Endothelial cell (in vitro differentiated cells): Measurements from ENCODE around the gene ARMC2. TPM values are rescaled to one million over a fixed set of nuclear protein-coding genes. Genes with fewer than 3 reads are reported as not detected.

Experiments used
- DNase-seq: peaks from one replicate; pipeline ENCODE4 v3.0.0; 2021; ENCODE audit warnings: low spot score
- H3K27ac Mint-ChIP-seq: one replicate; pipeline ENCODE4 v1.8.0; 2021; ENCODE audit warnings: mixed read lengths, inconsistent platforms; ENCODE audit not compliant: unreplicated experiment
- H3K27me3 Mint-ChIP-seq: one replicate; pipeline ENCODE4 v1.8.0; 2021; ENCODE audit warnings: mild to moderate bottlenecking, moderate library complexity, mixed read lengths, inconsistent platforms; ENCODE audit not compliant: unreplicated experiment
- H3K36me3 Mint-ChIP-seq: one replicate; pipeline ENCODE4 v1.8.0; 2021; ENCODE audit warnings: mild to moderate bottlenecking, low read depth, mixed read lengths, inconsistent platforms; ENCODE audit not compliant: unreplicated experiment
- H3K4me1 Mint-ChIP-seq: one replicate; pipeline ENCODE4 v1.8.0; 2021; ENCODE audit warnings: mild to moderate bottlenecking, mixed read lengths, inconsistent platforms; ENCODE audit not compliant: unreplicated experiment
- H3K4me3 Mint-ChIP-seq: one replicate; pipeline ENCODE4 v1.8.0; 2021; ENCODE audit warnings: mild to moderate bottlenecking, mixed read lengths, inconsistent platforms; ENCODE audit not compliant: unreplicated experiment
- H3K9me3 Mint-ChIP-seq: one replicate; pipeline ENCODE4 v1.8.0; 2021; ENCODE audit warnings: mixed read lengths, inconsistent platforms; ENCODE audit not compliant: unreplicated experiment
- total RNA-seq: library from RNA; stranded (reverse); fragmentation: NEBNext Ultra II Directional; extraction: Animal tissue kit (Norgen Biotek cat#: 25700); gene quantifications from one replicate; pipeline ENCODE4 v1.2.1, GENCODE V29; 2021; ENCODE audit not compliant: unreplicated experiment
- TF ChIP-seq, protein P1 (sequence below): fragments of 200-600 bp; sonication (generic); IDR thresholded peaks from one replicate; pipeline ENCODE4 v1.5.0; 2021; ENCODE audit warnings: antibody characterized with exemption; ENCODE audit not compliant: unreplicated experiment

The ARMC2 gene
- total RNA-seq, 1 donor from 2014 or later = 6.3 TPM

GRCh38 chr6:108953681-108954080 is 105.5 kb downstream of the ARMC2 start:
- no peak overlapping the region for H3K4me3 Mint-ChIP-seq
- no peak for DNase-seq
- TF ChIP-seq, protein P1, sequence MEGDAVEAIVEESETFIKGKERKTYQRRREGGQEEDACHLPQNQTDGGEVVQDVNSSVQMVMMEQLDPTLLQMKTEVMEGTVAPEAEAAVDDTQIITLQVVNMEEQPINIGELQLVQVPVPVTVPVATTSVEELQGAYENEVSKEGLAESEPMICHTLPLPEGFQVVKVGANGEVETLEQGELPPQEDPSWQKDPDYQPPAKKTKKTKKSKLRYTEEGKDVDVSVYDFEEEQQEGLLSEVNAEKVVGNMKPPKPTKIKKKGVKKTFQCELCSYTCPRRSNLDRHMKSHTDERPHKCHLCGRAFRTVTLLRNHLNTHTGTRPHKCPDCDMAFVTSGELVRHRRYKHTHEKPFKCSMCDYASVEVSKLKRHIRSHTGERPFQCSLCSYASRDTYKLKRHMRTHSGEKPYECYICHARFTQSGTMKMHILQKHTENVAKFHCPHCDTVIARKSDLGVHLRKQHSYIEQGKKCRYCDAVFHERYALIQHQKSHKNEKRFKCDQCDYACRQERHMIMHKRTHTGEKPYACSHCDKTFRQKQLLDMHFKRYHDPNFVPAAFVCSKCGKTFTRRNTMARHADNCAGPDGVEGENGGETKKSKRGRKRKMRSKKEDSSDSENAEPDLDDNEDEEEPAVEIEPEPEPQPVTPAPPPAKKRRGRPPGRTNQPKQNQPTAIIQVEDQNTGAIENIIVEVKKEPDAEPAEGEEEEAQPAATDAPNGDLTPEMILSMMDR = no peak
- no peaks in the 10 kb centered on the region for H3K9me3 Mint-ChIP-seq
- no peak overlapping the region for H3K27ac Mint-ChIP-seq
- no peaks in the 10 kb centered on the region for H3K27me3 Mint-ChIP-seq
- H3K4me1 Mint-ChIP-seq = peaks cover 4% of the 10 kb centered on the region
- H3K36me3 Mint-ChIP-seq = no peaks in the 10 kb centered on the region

- DNase-seq = no peak
- H3K27me3 Mint-ChIP-seq = no peaks in the 10 kb centered on the region
- no peak overlapping the region for H3K27ac Mint-ChIP-seq
- H3K4me1 Mint-ChIP-seq = peaks cover 8% of the 10 kb centered on the region
- TF ChIP-seq, protein P1 = no peak
- no peaks in the 10 kb centered on the region for H3K9me3 Mint-ChIP-seq
- no peak overlapping the region for H3K4me3 Mint-ChIP-seq
- H3K36me3 Mint-ChIP-seq = no peaks in the 10 kb centered on the region
Observed at GRCh38 chr6:108955329-108955949, 107.2 kb downstream of the ARMC2 start.

DNA sequence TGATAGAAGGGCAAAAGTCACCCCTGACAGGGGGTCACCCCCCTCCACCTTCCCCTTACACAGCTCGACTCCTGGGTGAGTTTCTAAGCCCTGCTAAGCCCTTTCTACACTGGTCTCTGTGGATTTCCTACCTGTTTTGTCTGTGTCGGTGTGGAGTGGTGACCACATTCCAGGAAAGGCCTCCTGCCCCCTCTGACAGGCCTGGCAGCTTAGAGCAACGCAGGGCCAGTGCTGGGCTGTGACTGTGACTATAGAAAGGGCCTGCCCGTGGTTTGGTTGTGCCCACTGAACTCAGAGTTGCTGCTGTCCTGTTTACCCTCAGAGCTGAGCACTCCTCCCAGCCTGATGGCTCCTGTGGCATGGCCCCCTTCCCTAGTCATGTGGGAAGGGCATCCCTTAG is 109.0 kb downstream of the ARMC2 start:
- TF ChIP-seq, protein P1 = no peak
- DNase-seq = no peak
- no peaks in the 10 kb centered on the region for H3K9me3 Mint-ChIP-seq
- H3K4me3 Mint-ChIP-seq = no peak overlapping the region
- H3K36me3 Mint-ChIP-seq = no peaks in the 10 kb centered on the region
- peaks cover 8% of the 10 kb centered on the region for H3K4me1 Mint-ChIP-seq
- no peak overlapping the region for H3K27ac Mint-ChIP-seq
- H3K27me3 Mint-ChIP-seq = peaks cover 2% of the 10 kb centered on the region

DNA sequence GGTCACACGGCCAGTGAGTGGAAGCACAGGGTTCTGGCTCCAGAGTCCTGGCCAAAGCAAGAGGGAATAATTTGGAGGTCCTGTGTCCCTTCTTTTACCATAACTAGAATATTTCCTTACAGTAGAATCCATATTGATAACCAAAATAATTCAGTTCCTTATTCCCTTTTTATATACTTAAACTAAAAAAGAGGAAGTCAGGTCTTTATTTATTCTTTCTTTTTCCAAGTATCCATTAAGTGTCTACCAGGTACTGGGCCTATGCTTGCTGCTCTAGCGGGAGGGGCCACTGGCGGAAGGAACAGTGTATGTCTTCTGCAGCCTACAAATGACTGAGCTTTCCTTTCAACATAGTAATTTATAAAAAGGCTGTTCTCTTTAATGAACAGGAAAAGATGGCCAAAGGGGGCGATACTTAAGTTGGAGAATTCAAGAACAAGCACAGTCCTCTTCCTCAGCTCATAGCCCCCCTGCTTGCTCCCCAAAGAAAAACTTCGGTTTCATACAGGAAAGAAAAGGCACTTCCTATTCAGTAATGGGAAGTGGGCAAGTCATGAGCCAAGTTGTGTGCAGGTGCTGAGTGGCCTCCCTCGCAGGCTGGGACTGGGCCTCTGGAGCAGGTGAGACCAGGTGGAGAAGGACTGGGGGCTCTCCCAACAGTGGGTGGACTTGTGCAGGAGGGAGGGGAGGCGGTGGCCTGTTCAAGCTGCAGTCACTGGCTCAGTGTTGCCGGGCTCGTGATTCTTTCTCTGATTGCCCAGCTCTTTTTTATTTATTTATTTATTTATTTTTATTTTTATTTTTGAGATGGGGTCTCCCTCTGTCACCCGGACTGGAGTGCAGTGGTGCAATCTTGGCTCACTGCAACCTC is 110.9 kb downstream of the ARMC2 start:
- H3K4me3 Mint-ChIP-seq = no peak overlapping the region
- peaks cover 2% of the 10 kb centered on the region for H3K27me3 Mint-ChIP-seq
- no peaks in the 10 kb centered on the region for H3K9me3 Mint-ChIP-seq
- TF ChIP-seq, protein P1 = no peak
- H3K4me1 Mint-ChIP-seq = peaks cover 8% of the 10 kb centered on the region
- no peak overlapping the region for H3K27ac Mint-ChIP-seq
- DNase-seq = no peak
- H3K36me3 Mint-ChIP-seq = no peaks in the 10 kb centered on the region
